Tibial artery (tissue), 4 donors: ENCODE data around the gene GPR137.
"Not testable (repeated sequence)": the region's sequence is repeated elsewhere in the genome, so short reads cannot be mapped to it uniquely, and the experiment has no call there.

Experiments used
- DNase-seq, 2 donors: peaks; one replicate each; pipeline ENCODE4 v3.0.0-alpha.2; 2019
- H3K27ac ChIP-seq, 2 donors: fragments of 200-600 bp; sonication (generic) in 1 of 2; 1 replicate in 1 of 2; 2 replicates in 1 of 2; pipeline ENCODE4 v1.5.1; 2018 to 2019; ENCODE audit warnings: mild to moderate bottlenecking in 1 of 2
- H3K27me3 ChIP-seq, 2 donors: fragments of 200-600 bp; sonication (generic) in 1 of 2; one replicate each; pipeline versions ENCODE4 v1.5.1 to v1.6.0; 2016 to 2019
- H3K36me3 ChIP-seq, 3 donors: fragments of 200-600 bp; sonication (generic) in 2 of 3; one replicate each; pipeline ENCODE4 v1.5.1; 2016 to 2019; ENCODE audit warnings: mild to moderate bottlenecking in 2 of 3
- H3K4me1 ChIP-seq, 4 donors: fragments of 200-600 bp; sonication (generic) in 2 of 4; 1 replicate in 3 of 4; 2 replicates in 1 of 4; pipeline ENCODE4 v1.5.1; 2016 to 2019
- H3K4me3 ChIP-seq, 2 donors: fragments of 200-600 bp; sonication (generic) in 1 of 2; 1 replicate in 1 of 2; 2 replicates in 1 of 2; pipeline ENCODE4 v1.5.1; 2018 to 2019; ENCODE audit warnings: mild to moderate bottlenecking in 2 of 2
- H3K9me3 ChIP-seq, 3 donors: fragments of 200-600 bp; sonication (generic) in 1 of 3; one replicate each; pipeline ENCODE4 v1.5.1; 2016 to 2019
- intact Hi-C: fragments of 100-400 bp; cut with DNase I; formaldehyde crosslinking; loops from one replicate; pipeline ENCODE4 v1.15.0; 2023; ENCODE audit warnings: low total_unique reads
- TF ChIP-seq, protein P1 (sequence below), 2 experiments: fragments of 200-600 bp in 1 of 2; fragments of 450-650 bp in 1 of 2; IDR thresholded peaks; one replicate each; pipeline ENCODE4 v1.5.1; 2017 to 2019; ENCODE audit warnings: antibody characterized with exemption in 2 of 2, mild to moderate bottlenecking in 1 of 2, moderate library complexity in 1 of 2

GPR137 gene

GRCh38 chr11:64320556-64320955 lies 34.9 kb downstream of the GPR137 start:
- TF ChIP-seq, protein P1, sequence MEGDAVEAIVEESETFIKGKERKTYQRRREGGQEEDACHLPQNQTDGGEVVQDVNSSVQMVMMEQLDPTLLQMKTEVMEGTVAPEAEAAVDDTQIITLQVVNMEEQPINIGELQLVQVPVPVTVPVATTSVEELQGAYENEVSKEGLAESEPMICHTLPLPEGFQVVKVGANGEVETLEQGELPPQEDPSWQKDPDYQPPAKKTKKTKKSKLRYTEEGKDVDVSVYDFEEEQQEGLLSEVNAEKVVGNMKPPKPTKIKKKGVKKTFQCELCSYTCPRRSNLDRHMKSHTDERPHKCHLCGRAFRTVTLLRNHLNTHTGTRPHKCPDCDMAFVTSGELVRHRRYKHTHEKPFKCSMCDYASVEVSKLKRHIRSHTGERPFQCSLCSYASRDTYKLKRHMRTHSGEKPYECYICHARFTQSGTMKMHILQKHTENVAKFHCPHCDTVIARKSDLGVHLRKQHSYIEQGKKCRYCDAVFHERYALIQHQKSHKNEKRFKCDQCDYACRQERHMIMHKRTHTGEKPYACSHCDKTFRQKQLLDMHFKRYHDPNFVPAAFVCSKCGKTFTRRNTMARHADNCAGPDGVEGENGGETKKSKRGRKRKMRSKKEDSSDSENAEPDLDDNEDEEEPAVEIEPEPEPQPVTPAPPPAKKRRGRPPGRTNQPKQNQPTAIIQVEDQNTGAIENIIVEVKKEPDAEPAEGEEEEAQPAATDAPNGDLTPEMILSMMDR (IDR thresholded peaks at IDR 0.05): no peak
- no peaks in the 10 kb centered on the region for H3K27me3 ChIP-seq
- no peak overlapping the region for H3K4me3 ChIP-seq
- intact Hi-C loops: no loop called here
- no peak overlapping the region for H3K27ac ChIP-seq
- H3K9me3 ChIP-seq: no peaks in the 10 kb centered on the region
- DNase-seq: no peak
- H3K4me1 ChIP-seq: peaks cover 0 to 33% (median 22%) of the 10 kb centered on the region in 4 donors
- H3K36me3 ChIP-seq: peaks cover 2 to 38% (median 8%) of the 10 kb centered on the region in 3 donors

DNA sequence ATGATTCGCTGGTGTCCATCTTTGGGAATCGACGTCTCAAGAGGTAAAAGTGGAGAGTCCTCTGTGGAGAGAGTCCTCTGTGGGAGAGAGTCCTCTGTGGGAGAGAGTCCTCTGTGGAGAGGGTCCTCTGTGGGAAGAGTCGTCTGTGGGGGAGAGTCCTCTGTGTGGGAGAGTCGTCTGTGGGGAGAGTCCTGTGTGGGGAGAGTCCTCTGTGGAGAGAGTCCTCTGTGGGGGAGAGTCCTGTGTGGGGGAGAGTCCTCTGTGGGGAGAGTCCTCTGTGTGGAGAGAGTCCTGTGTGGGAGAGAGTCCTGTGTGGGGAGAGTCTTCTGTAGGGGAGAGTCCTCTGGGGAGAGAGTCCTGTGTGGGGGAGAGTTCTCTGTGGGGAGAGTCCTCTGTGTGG lies 35.4 kb downstream of the GPR137 start:
- Histone ChIP-seq H3K9me3 (no peaks in the 10 kb centered on the region), H3K4me3 (no peak overlapping the region), H3K4me1 (peaks cover 0 to 31% (median 22%) of the 10 kb centered on the region in 4 donors), H3K27me3 (no peaks in the 10 kb centered on the region), H3K27ac (no peak overlapping the region), H3K36me3 (peaks cover 0 to 34% (median 3%) of the 10 kb centered on the region in 3 donors)
- intact Hi-C loops: no loop called here
- no peak for DNase-seq
- TF ChIP-seq, protein P1 (IDR thresholded peaks at IDR 0.05): no peak

GRCh38 chr11:64321533-64321932 lies 35.9 kb downstream of the GPR137 start:
- Histone ChIP-seq H3K36me3 (peaks cover 0 to 29% (median 0%) of the 10 kb centered on the region in 3 donors), H3K27ac (no peak overlapping the region), H3K9me3 (no peaks in the 10 kb centered on the region), H3K27me3 (no peaks in the 10 kb centered on the region), H3K4me3 (no peak overlapping the region), H3K4me1 (peaks cover 0 to 26% (median 17%) of the 10 kb centered on the region in 4 donors)
- DNase-seq: no peak
- intact Hi-C loops: no loop called here
- TF ChIP-seq, protein P1 (IDR thresholded peaks at IDR 0.05): no peak

GRCh38 chr11:64322925-64323260 lies 37.2 kb downstream of the GPR137 start:
- Histone ChIP-seq H3K36me3 (peaks cover 0 to 27% (median 0%) of the 10 kb centered on the region in 3 donors), H3K27me3 (no peaks in the 10 kb centered on the region), H3K4me3 (no peak overlapping the region), H3K9me3 (no peaks in the 10 kb centered on the region), H3K27ac (no peak overlapping the region), H3K4me1 (peaks cover 0 to 23% (median 13%) of the 10 kb centered on the region in 4 donors)
- intact Hi-C loops: no loop called here
- DNase-seq: no peak
- TF ChIP-seq, protein P1 (IDR thresholded peaks at IDR 0.05): no peak

DNA sequence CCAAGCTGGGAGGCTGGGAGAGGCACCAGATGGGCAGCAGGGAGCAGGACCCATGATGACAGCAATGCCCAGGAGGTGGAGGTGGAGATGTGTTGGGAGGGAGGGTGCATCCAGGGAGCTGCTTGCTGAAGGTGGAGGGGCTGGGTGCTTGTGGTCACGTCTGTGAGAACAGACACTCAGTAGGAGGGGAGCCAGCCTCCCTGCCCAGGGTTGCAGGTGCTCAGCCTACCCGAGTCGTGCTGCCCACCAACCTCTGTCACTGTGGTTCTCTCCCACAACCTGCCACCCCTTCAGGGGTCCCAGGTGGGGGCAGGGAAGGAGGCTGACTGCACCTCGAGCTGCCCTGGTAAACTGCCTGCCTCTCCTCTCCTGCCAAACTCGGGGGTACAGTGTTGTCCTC lies 37.7 kb downstream of the GPR137 start:
- H3K4me1 ChIP-seq: peaks cover 0 to 23% (median 13%) of the 10 kb centered on the region in 4 donors
- DNase-seq: no peak
- H3K27me3 ChIP-seq: no peaks in the 10 kb centered on the region
- no peak overlapping the region for H3K4me3 ChIP-seq
- peaks cover 0 to 27% (median 0%) of the 10 kb centered on the region in 3 donors for H3K36me3 ChIP-seq
- no peaks in the 10 kb centered on the region for H3K9me3 ChIP-seq
- no peak overlapping the region for H3K27ac ChIP-seq
- intact Hi-C loops: no loop called here
- TF ChIP-seq, protein P1 (IDR thresholded peaks at IDR 0.05): no peak

GRCh38 chr11:64323984-64324383 lies 38.3 kb downstream of the GPR137 start:
- intact Hi-C loops, H3K9me3 ChIP-seq, DNase-seq, H3K27ac ChIP-seq, H3K27me3 ChIP-seq, H3K4me3 ChIP-seq: not testable (repeated sequence)
- Histone ChIP-seq H3K36me3 (peaks cover 0 to 27% (median 0%) of the 10 kb centered on the region in 3 donors), H3K4me1 (peaks cover 0 to 19% (median 10%) of the 10 kb centered on the region in 4 donors)
